GM06990 (cell line): Measurements from ENCODE around the gene SLC12A9.

ENCODE experiments used
- DNase-seq: peaks from one replicate; pipeline ENCODE4 v3.0.0-alpha.2; 2011; ENCODE audit not compliant: insufficient read length; ENCODE audit errors: extremely low read depth
- H3K27me3 ChIP-seq: replicated peaks from 2 replicates; pipeline ENCODE4 v1.6.0; 2011; ENCODE audit warnings: low read length; ENCODE audit not compliant: control insufficient read depth, insufficient read depth
- H3K36me3 ChIP-seq: 2 replicates; pipeline ENCODE4 v1.5.1; 2011; ENCODE audit warnings: low read length; ENCODE audit not compliant: control insufficient read depth, insufficient read depth
- H3K4me3 ChIP-seq: replicated peaks from 2 replicates; pipeline ENCODE4 v1.5.1; 2011; ENCODE audit warnings: low read depth, mild to moderate bottlenecking, control low read depth, low read length
- TF ChIP-seq, protein P1 (sequence below): IDR thresholded peaks from 2 replicates; pipeline ENCODE4 v1.5.1; 2011; ENCODE audit warnings: low read length, control low read depth, mild to moderate bottlenecking, inconsistent platforms; ENCODE audit not compliant: insufficient read depth, poor library complexity, severe bottlenecking

SLC12A9 gene

DNA sequence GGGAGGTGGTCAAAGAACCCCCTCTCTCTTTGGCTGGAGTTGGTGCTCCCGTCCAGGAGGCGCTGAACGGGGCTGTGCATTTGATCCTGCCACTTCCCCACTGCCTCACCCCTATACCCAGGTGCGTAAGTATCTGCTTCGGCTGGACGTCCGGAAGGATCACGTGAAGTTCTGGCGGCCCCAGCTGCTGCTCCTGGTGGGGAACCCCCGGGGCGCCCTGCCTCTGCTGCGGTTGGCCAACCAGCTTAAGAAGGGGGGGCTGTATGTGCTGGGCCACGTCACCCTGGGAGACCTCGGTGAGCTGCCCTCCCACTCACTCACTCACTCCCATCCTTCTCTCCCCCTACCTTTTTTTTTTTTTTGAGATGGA lies 9.1 kb downstream of the SLC12A9 start:
- Histone ChIP-seq H3K4me3 (no peak overlapping the region), H3K36me3 (peaks cover 11% of the 10 kb centered on the region), H3K27me3 (no peaks in the 10 kb centered on the region)
- DNase-seq, result no peak
- TF ChIP-seq, protein P1, sequence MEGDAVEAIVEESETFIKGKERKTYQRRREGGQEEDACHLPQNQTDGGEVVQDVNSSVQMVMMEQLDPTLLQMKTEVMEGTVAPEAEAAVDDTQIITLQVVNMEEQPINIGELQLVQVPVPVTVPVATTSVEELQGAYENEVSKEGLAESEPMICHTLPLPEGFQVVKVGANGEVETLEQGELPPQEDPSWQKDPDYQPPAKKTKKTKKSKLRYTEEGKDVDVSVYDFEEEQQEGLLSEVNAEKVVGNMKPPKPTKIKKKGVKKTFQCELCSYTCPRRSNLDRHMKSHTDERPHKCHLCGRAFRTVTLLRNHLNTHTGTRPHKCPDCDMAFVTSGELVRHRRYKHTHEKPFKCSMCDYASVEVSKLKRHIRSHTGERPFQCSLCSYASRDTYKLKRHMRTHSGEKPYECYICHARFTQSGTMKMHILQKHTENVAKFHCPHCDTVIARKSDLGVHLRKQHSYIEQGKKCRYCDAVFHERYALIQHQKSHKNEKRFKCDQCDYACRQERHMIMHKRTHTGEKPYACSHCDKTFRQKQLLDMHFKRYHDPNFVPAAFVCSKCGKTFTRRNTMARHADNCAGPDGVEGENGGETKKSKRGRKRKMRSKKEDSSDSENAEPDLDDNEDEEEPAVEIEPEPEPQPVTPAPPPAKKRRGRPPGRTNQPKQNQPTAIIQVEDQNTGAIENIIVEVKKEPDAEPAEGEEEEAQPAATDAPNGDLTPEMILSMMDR, result no peak

DNA sequence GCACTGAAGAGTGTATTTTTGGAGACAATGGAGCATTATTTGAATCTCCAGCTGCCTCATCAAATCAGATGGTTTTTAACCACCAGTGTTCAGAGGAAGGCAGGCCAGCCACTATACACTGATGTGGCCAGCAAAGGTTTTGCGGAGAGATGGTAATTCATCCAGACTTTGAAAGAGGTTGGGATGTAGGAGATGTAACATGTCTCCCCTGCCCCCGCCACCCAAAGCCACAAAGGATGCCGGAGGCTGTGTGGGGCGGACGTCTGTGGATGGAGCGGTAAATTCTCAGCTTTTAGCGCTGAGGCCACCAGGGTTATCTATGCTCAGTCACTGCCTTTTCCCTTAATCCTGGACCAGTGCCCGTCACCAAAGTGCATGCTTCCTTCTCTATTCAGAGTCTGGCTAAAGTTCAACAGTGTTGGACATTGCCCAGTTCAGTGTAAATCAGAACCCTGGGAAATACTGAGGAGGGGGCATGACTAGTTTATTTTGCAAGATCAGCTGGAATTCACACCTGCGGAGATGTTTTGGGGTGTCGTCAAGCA lies 11.0 kb downstream of the SLC12A9 start:
- TF ChIP-seq, protein P1, result no peak
- DNase-seq, result no peak
- Histone ChIP-seq H3K36me3 (peaks cover 11% of the 10 kb centered on the region), H3K27me3 (no peaks in the 10 kb centered on the region), H3K4me3 (no peak overlapping the region)

DNA sequence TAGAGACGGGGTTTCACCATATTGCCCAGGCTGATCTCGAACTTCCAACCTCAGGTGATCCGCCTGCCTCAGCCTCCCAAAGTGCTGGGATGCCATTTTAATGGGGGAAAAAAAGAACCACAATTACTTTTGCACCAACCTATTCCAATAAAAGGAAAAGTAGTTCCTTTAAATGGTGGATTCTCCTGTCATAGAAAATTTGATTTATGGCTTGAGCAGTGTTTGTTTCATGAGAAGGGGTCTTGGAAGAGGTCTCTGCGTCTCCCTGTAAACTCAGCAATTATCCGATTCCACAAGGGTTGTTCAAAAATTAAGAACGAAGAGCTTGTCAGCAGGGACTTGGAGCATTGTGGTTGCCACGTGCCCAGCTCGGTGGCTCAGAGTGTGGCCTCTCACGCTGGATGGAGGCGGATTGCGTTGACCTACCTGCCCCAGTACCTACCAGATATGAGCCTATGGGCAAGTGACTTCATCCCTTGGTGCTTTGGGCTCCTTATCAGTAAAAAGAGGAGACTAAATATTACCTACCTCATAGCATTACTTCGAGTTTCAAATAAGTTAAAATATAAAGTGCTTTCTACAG lies 11.8 kb downstream of the SLC12A9 start:
- Histone ChIP-seq H3K36me3 (peaks cover 11% of the 10 kb centered on the region), H3K4me3 (no peak overlapping the region), H3K27me3 (no peaks in the 10 kb centered on the region)
- DNase-seq, result no peak
- TF ChIP-seq, protein P1, result no peak

DNA sequence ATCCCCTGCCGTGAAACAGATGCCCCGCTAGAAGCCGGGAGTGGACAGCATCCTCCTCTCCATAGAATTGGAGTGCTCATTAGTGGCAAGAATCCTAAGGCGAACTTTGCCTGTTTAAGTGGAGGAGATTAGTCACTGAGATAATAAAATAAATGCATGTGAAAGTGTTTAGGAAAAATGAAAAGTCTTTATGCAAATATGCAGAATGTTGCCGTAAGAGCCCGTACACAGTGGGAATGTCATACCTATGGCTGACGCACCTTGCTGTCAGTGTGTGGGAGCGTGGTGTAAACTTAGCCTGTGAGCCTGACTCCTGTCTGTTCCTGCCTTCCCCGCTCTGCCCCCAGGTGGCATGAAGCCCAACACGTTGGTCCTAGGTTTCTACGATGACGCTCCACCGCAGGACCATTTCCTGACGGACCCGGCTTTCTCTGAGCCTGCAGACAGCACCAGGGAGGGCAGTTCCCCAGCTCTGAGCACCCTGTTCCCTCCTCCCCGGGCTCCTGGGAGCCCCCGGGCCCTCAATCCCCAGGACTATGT lies 12.9 kb downstream of the SLC12A9 start:
- Histone ChIP-seq H3K4me3 (no peak overlapping the region), H3K36me3 (peaks cover 5% of the 10 kb centered on the region), H3K27me3 (no peaks in the 10 kb centered on the region)
- TF ChIP-seq, protein P1, result no peak
- no peak for DNase-seq

DNA sequence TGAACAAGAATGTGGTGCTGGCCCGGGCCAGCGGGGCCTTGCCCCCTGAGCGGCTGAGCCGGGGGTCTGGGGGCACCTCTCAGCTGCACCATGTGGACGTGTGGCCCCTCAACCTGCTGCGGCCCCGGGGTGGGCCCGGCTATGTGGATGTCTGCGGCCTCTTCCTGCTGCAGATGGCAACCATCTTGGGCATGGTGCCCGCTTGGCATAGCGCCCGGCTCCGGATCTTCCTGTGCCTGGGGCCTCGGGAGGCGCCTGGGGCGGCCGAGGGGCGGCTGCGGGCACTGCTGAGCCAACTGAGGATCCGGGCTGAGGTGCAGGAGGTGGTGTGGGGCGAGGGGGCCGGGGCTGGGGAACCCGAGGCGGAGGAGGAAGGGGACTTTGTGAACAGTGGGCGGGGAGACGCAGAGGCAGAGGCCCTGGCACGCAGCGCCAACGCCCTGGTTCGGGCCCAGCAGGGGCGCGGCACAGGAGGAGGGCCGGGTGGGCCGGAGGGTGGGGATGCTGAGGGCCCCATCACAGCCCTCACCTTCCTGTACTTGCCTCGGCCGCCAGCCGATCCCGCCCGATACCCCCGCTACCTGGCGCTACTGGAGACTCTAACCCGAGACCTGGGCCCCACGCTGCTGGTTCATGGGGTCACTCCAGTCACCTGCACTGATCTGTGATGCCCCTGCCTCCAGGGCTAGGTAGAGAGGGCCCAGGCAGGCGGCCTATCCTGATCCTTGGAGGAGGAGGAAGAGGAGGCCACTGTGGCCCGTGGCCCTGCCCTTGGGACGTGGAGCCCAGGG lies 13.6 kb downstream of the SLC12A9 start:
- TF ChIP-seq, protein P1, result no peak
- DNase-seq, result no peak
- Histone ChIP-seq H3K36me3 (peaks cover 1% of the 10 kb centered on the region), H3K4me3 (no peak overlapping the region), H3K27me3 (no peaks in the 10 kb centered on the region)
